Panc1 (cell line): ENCODE measurements around the gene ARHGAP6. TPM values are rescaled to one million over a fixed set of nuclear protein-coding genes. Genes with fewer than 3 reads are reported as not detected.
"Not testable (repeated sequence)": the region's sequence is repeated elsewhere in the genome, so short reads cannot be mapped to it uniquely, and the experiment has no call there.

Experiments
- ATAC-seq: fragments of 200-7000 bp; cut with Tn5 transposase; 2 replicates; pipeline ENCODE4 v1.9.1; 2020; ENCODE audit warnings: mild to moderate bottlenecking, moderate library complexity
- BruUV-seq: library from RNA; stranded (reverse); fragments of 400-500 nt; replicated peaks from 2 replicates; lab custom pipeline; 2021; lab: Mats Ljungman, UMichigan
- CTCF ChIA-PET: fragments of 300-600 bp; sonication (Branson Sonifier 250); formaldehyde crosslinking; loops from one replicate; lab custom pipeline; 2022; ENCODE audit warnings: antibody characterized with exemption; lab: Charles Lee
- POLR2A ChIA-PET: fragments of 300-600 bp; sonication (Branson Sonifier 250); formaldehyde crosslinking; loops from one replicate; lab custom pipeline; 2022; ENCODE audit warnings: antibody characterized with exemption; lab: Charles Lee
- DNase-seq: peaks from one replicate; pipeline ENCODE4 v3.0.0-alpha.2; 2010; ENCODE audit warnings: low read depth, low spot score
- H3K27ac ChIP-seq: 2 replicates; pipeline ENCODE4 v1.5.1; 2011; ENCODE audit warnings: mild to moderate bottlenecking, low read length, inconsistent platforms
- H3K27me3 ChIP-seq: fragments of 200-500 bp; sonication (Bioruptor generic); 2 replicates; pipeline ENCODE4 v1.6.0; 2014; ENCODE audit warnings: low read length, inconsistent platforms; ENCODE audit not compliant: control insufficient read depth, insufficient read depth
- H3K36me3 ChIP-seq: fragments of 200-500 bp; sonication (Bioruptor generic); 2 replicates; pipeline ENCODE4 v1.5.1; 2014; ENCODE audit warnings: inconsistent platforms, mild to moderate bottlenecking, low read length, moderate library complexity; ENCODE audit not compliant: control insufficient read depth, insufficient read depth
- H3K4me1 ChIP-seq: 2 replicates; pipeline ENCODE4 v1.5.1; 2011; ENCODE audit warnings: inconsistent platforms, mild to moderate bottlenecking, low read length, moderate library complexity; ENCODE audit not compliant: control insufficient read depth, insufficient read depth
- H3K4me3 ChIP-seq, 2 experiments: 2 replicates each; pipeline ENCODE4 v1.5.1; 2011 to 2012; ENCODE audit warnings: low read depth in 2 of 2, low read length in 2 of 2, mild to moderate bottlenecking in 2 of 2, inconsistent platforms in 1 of 2, moderate library complexity in 1 of 2
- H3K9me3 ChIP-seq: fragments of 200-500 bp; sonication (Bioruptor generic); 2 replicates; pipeline ENCODE4 v1.5.1; 2014; ENCODE audit warnings: low read depth, mild to moderate bottlenecking, inconsistent platforms, low read length, moderate library complexity; ENCODE audit not compliant: control insufficient read depth, insufficient read depth
- CTCF ChIP-seq: fragments of 450-650 bp; IDR thresholded peaks from 2 replicates; pipeline ENCODE4 v1.5.1; 2017; ENCODE audit warnings: mild to moderate bottlenecking
- POLR2AphosphoS5 ChIP-seq: IDR thresholded peaks from 2 replicates; pipeline ENCODE4 v1.6.1; 2012; ENCODE audit warnings: mild to moderate bottlenecking, low read depth, low read length, moderate library complexity
- REST ChIP-seq, 2 experiments: IDR thresholded peaks; 2 replicates each; pipeline ENCODE4 v1.6.1; 2011 to 2012; ENCODE audit warnings: low read depth in 2 of 2, control low read depth in 1 of 2, low read length in 1 of 2, mild to moderate bottlenecking in 1 of 2, moderate library complexity in 1 of 2; ENCODE audit not compliant: insufficient read depth in 1 of 2
- SIN3A ChIP-seq: IDR thresholded peaks from 2 replicates; pipeline ENCODE4 v1.6.1; 2012; ENCODE audit warnings: low read depth, mild to moderate bottlenecking, low read length, moderate library complexity, borderline replicate concordance; ENCODE audit not compliant: insufficient read depth
- TCF7L2 ChIP-seq: IDR thresholded peaks from 2 replicates; pipeline ENCODE4 v1.6.1; 2011; ENCODE audit warnings: mild to moderate bottlenecking, low read depth, low read length, inconsistent platforms
- in situ Hi-C: cut with HindIII; loops from 2 replicates; pipeline ENCODE4 v1.10.0; 2016; ENCODE audit warnings: low sequenced_read_pairs, low pct_unique_long_range_greater_than_20kb
- intact Hi-C: fragments of 100-400 bp; cut with micrococcal nuclease; formaldehyde crosslinking; loops from one replicate; pipeline ENCODE4 v1.10.0; 2022; ENCODE audit not compliant: unreplicated experiment
- total RNA-seq: library from RNA; stranded (reverse); gene quantifications from one replicate; pipeline ENCODE4 v1.2.1, GENCODE V29; 2021; ENCODE audit not compliant: unreplicated experiment

ARHGAP6 gene
- total RNA-seq, 1 experiment from 2014 or later = 0.13 TPM

- DNase-seq, POLR2A ChIA-PET, H3K9me3 ChIP-seq, H3K4me1 ChIP-seq, H3K27ac ChIP-seq, H3K36me3 ChIP-seq, H3K27me3 ChIP-seq, ATAC-seq, BruUV-seq, CTCF ChIA-PET, H3K4me3 ChIP-seq, intact Hi-C loops, in situ Hi-C loops: not testable (repeated sequence)
These were observed 304.1 kb downstream of the ARHGAP6 start for GRCh38 chrX:11361666-11362065.

GRCh38 chrX:11355944-11356343 lies 309.8 kb downstream of the ARHGAP6 start:
- in situ Hi-C loops, ATAC-seq, BruUV-seq: not testable (repeated sequence)

GRCh38 chrX:11355259-11355909 lies 310.3 kb downstream of the ARHGAP6 start:
- H3K9me3 ChIP-seq = no peaks in the 10 kb centered on the region
- TF ChIP-seq TCF7L2 = no peak
- no peak for TF ChIP-seq POLR2AphosphoS5
- no peak for TF ChIP-seq CTCF
- TF ChIP-seq SIN3A = no peak
- no peak for TF ChIP-seq REST (IDR thresholded peaks at IDR 0.05; ENCODE audit: insufficient read depth in 1 of 2, low read depth in 2 of 2, low read length in 1 of 2)
- H3K4me3 ChIP-seq = no peak overlapping the region
- ATAC-seq (no peak), DNase-seq (no peak)
- ChIA-PET POLR2A (no interaction called here), CTCF (no interaction called here)
- H3K36me3 ChIP-seq = no peaks in the 10 kb centered on the region
- intact Hi-C loops (no loop called here), in situ Hi-C loops (no loop called here)
- no peaks in the 10 kb centered on the region for H3K27me3 ChIP-seq
- H3K4me1 ChIP-seq = no peaks in the 10 kb centered on the region
- BruUV-seq = no TSS peak
- H3K27ac ChIP-seq = no peak overlapping the region

More at GRCh38 chrX:11355944-11356343, 309.8 kb downstream of the ARHGAP6 start:
- H3K27me3 ChIP-seq, CTCF ChIA-PET, H3K27ac ChIP-seq, H3K9me3 ChIP-seq, H3K36me3 ChIP-seq, POLR2A ChIA-PET, intact Hi-C loops, DNase-seq, H3K4me1 ChIP-seq, H3K4me3 ChIP-seq: not testable (repeated sequence)
